ENCODE measurements around the gene TUBA1B. TPM values are rescaled to one million over a fixed set of nuclear protein-coding genes. Genes with fewer than 3 reads are reported as not detected.
A peak's percentile ranks its signal among the peaks of the same experiment; 100 is the strongest.

TUBA1B gene
- total and polyA plus RNA-seq, 4 donors = 261 to 1,091 (median 658) TPM

GRCh38 chr12:49089821-49090773 lies 41.1 kb downstream of the TUBA1B start:
- Histone ChIP-seq H3K9ac (ENCODE audit: insufficient read depth in 1 of 2, low read length in 2 of 2) (no peak overlapping the region), H3K9me3 (ENCODE audit: control insufficient read depth in 4 of 4, insufficient read depth in 3 of 4, low read length in 3 of 4) (peaks cover 0 to 4% (median 0%) of the 10 kb centered on the region in 4 donors), H3K27ac (ENCODE audit: low read depth in 1 of 2, low read length in 1 of 2) (no peak overlapping the region), H3K4me1 (ENCODE audit: control insufficient read depth in 5 of 5, insufficient read depth in 5 of 5, low read length in 5 of 5) (peaks cover 0 to 42% (median 20%) of the 10 kb centered on the region in 5 donors), H3K36me3 (ENCODE audit: control insufficient read depth in 4 of 4, insufficient read depth in 4 of 4, low read length in 4 of 4) (no peaks in the 10 kb centered on the region), H3K27me3 (ENCODE audit: control insufficient read depth in 3 of 3, insufficient read depth in 3 of 3, low read length in 2 of 3) (peaks cover 0 to 70% (median 65%) of the 10 kb centered on the region in 3 donors), H3K4me3 (no peak overlapping the region)
- DNase-seq = peak; percentile 47 to 70 (median 60)
- 3% methylated on average over 78 to 88 of the region's 88 CpGs for WGBS, 2 donors
- no peak for TF ChIP-seq CTCF (IDR thresholded peaks at IDR 0.05; ENCODE audit: control extremely low read depth, extremely low read depth)
- no peak for ATAC-seq (ENCODE audit: insufficient read depth, low FRiP score)

GRCh38 chr12:49088932-49089330 lies 42.3 kb downstream of the TUBA1B start:
- ATAC-seq (ENCODE audit: insufficient read depth, low FRiP score) (no peak), DNase-seq (no peak)
- Histone ChIP-seq H3K9me3 (ENCODE audit: control insufficient read depth in 4 of 4, insufficient read depth in 3 of 4, low read length in 3 of 4) (no peaks in the 10 kb centered on the region), H3K27ac (ENCODE audit: low read depth in 1 of 2, low read length in 1 of 2) (no peak overlapping the region), H3K4me3 (no peak overlapping the region), H3K36me3 (ENCODE audit: control insufficient read depth in 4 of 4, insufficient read depth in 4 of 4, low read length in 4 of 4) (no peaks in the 10 kb centered on the region), H3K9ac (ENCODE audit: insufficient read depth in 1 of 2, low read length in 2 of 2) (no peak overlapping the region), H3K4me1 (ENCODE audit: control insufficient read depth in 5 of 5, insufficient read depth in 5 of 5, low read length in 5 of 5) (peaks cover 0 to 34% (median 14%) of the 10 kb centered on the region in 5 donors), H3K27me3 (ENCODE audit: control insufficient read depth in 3 of 3, insufficient read depth in 3 of 3, low read length in 2 of 3) (peaks cover 0 to 63% (median 55%) of the 10 kb centered on the region in 3 donors)
- WGBS, 2 donors = 52 to 65% methylated on average over 6 of the region's 6 CpGs
- no peak for TF ChIP-seq CTCF (IDR thresholded peaks at IDR 0.05; ENCODE audit: control extremely low read depth, extremely low read depth)

GRCh38 chr12:49088150-49088931 lies 42.9 kb downstream of the TUBA1B start:
- Histone ChIP-seq H3K9ac (ENCODE audit: insufficient read depth in 1 of 2, low read length in 2 of 2) (no peak overlapping the region), H3K27me3 (ENCODE audit: control insufficient read depth in 3 of 3, insufficient read depth in 3 of 3, low read length in 2 of 3) (peaks cover 0 to 57% (median 49%) of the 10 kb centered on the region in 3 donors), H3K36me3 (ENCODE audit: control insufficient read depth in 4 of 4, insufficient read depth in 4 of 4, low read length in 4 of 4) (no peaks in the 10 kb centered on the region), H3K4me1 (ENCODE audit: control insufficient read depth in 5 of 5, insufficient read depth in 5 of 5, low read length in 5 of 5) (peaks cover 0 to 29% (median 12%) of the 10 kb centered on the region in 5 donors), H3K4me3 (no peak overlapping the region), H3K27ac (ENCODE audit: low read depth in 1 of 2, low read length in 1 of 2) (no peak overlapping the region), H3K9me3 (ENCODE audit: control insufficient read depth in 4 of 4, insufficient read depth in 3 of 4, low read length in 3 of 4) (no peaks in the 10 kb centered on the region)
- peak; percentile 89 for TF ChIP-seq CTCF (IDR thresholded peaks at IDR 0.05; ENCODE audit: control extremely low read depth, extremely low read depth)
- ATAC-seq (ENCODE audit: insufficient read depth, low FRiP score) (peak; percentile 94), DNase-seq (peak; percentile 82 to 90 (median 86))
- 1 to 2% methylated on average over 18 of the region's 18 CpGs for WGBS, 2 donors

Data from lung (tissue), 12 donors.